ENCODE results near the gene IL20RA.
"Not testable (repeated sequence)": the region's sequence is repeated elsewhere in the genome, so short reads cannot be mapped to it uniquely, and the experiment has no call there.

IL20RA gene

DNA sequence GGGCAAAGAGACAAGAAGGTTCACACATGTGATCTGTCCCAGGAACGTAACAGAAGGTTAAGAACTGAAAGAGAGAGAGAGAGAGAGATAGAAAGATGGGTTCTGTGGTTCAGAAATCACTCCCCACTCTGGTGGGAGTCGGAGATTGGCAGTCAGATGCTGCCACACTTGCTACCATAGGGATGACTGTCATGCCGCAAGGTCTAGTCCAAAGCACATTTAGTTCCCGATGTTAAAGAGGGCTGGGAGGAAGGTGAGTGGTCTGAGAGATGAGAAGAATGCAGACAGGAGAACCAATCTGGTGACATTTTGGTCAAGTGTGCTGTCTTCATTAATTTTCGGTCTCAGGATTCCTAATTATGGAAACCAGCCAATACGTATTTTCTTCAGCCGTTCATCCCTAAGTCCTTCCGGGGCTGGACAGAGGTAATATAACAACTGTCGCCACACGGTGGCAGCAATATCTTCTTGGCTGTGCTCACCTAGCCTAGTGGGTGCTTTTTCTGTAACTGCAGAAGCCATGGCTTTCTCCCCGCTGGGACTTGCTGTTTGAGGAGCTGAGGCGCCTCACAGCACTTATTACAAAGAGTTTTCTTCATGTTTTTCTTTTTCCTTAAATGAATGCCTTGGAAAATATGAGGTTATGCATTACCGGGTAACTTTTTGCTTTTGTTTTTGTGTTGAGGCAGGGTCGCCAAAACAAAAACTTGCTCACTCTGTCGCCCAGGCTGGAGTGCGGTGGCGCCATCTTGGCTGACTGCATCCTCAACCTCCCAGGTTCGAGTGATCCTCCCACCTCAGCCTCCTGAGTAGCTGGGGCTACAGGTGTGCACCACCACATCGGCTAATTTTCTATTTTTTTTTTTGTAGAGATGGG is 76.7 kb downstream of the IL20RA start:
- DNase-seq: peak; percentile 64

DNA sequence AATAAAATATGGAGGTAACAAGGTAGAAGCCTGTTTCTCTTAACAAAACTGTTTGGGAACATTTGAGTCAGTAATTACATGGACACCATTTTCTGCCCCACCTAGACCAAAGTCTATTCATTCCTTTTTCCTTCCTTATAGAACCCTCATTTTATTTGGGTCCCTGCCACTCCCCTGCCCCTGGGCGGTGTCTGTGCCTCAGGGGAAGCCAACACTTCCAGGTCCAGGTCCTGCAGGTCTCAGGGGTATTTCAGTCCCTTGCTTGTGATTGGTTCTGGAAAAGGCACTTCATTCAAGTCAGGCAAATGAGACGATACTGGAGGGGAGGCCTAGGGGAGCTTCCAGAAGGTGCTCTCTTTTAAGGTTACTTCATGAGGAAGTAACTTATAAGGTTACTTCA is 80.4 kb downstream of the IL20RA start:
- DNase-seq: no peak

DNA sequence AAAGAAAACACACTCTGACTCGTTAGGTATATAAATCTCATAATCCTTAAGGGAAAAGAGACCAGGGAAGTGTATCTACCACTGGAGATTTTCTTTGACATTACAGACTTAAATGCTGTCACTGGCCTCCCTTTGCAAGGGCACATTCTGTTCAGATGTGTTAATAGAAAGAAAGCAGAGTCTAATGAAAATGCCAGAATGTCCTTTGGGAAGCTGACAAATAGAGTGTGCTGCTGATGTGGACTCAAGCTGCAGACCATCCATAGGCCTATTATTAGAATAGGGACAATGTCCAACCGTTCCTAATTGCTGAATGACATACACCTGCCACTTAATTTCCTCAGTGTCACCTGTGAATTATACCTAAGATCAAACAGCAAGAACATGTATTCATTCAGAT is 81.5 kb downstream of the IL20RA start:
- no peak for DNase-seq

DNA sequence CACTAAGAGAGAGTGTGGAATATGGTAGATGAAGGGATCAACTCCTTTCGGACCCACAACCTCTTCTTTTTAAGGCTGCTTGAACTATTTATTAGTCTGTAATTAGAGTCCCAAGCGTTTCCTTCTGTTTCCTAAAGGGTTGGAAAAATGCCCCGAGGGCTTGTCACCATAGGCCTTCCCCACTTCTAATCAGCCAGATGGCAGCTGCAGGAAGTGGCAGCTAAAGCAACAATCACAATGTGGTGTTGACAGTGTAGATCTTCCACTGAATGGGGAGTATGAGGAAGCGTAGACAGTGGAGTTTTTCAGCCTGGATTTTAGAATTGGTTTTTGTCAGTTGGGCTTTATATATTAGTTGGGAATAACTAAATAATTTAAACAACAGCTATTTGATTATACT is 82.1 kb downstream of the IL20RA start:
- peak; percentile 82 for DNase-seq

DNA sequence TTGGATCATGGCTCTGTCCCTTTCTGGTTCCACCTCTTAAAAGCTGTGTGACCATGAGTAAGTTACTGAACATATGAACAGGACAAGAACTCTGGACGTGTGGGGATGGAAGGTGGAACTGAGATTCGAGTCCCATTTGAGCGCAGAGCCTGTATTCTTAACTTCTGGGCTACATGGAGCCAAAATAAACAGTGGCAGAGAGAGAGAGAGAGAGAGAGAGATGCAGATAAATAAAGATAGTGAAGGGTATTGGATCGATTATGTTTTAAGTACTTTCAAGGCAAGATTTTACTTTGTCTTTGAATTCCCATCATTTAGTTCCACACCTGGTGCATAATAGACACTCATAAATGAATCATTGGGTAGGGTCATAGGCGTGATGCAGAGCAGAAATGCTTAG is 82.9 kb downstream of the IL20RA start:
- DNase-seq: no peak

DNA sequence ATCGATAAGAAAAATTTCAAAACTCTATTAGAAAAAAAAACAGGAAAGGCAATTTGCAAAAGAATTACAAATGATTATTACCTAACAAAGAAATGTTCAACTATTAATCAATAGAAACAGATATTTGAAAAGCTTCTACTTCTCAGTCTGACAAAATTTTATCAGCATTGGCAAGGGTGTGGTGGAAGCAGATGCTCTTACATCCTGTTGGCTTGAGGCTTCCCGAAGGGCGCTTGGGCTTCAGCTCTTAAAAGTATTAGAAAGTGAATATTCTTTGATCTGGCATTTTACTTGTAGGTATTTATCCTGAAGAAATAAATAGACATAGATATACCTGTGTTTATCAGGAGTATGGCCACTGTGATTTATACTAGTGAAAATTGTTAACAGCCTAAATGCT is 84.0 kb downstream of the IL20RA start:
- no peak for DNase-seq

DNA sequence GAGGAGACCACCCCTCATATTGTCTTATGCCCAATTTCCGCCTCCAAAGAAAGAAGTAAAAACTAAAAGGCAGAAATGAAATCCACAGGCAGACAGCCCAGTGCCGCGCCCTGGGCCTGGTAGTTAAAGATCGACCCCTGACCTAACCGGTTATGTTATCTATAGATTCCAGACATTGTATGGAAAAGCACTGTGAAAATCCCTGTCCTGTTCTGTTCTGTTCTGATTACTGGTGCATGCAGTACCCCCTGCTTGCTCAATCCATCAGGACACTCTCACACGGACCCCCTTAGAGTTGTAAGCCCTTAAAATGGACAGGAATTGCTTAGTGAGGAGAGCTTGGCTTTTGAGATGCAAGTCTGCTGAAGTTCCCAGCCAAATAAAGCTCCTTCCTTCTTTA is 84.8 kb downstream of the IL20RA start:
- DNase-seq: not testable (repeated sequence)

DNA sequence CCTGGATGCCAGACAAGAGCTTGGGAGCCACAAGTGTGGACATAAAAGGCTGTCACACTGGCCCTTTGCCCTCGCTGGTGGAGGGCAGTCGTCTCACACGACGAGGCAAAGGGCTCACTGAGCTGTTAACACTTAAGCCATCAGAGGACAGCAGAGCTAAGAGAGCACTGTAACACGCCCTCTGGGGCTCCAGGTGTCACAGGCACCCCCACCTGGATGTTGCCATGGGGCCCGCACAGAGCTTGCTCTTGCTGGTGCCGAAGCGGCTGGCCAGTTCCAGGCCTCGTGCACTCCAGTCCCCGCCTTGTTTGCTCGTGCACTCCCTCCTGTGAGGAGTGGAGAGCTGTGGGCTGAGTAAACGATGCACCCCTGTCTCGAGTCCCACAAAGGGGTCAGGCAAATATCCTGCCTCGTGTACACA is 85.3 kb downstream of the IL20RA start:
- DNase-seq: peak; percentile 64

DNA sequence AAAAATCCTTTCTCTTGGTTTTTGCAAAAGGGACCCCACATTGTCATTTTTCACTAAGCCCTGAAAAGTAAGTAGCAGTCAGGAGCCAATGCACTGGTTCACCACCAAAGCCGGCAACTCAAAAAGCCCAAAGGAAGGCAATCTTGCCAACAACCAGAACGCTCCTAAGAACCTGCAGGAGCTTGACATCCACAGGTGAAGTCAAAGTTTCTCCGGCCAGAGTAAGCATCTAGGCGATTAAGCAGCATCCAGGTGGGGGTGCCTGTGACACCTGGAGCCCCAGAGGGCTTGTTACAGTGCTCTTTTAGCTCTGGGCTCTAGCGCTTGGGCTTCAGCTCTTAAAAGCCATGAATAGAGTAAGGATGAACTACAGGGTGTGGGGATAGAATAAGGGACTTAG is 86.6 kb downstream of the IL20RA start:
- no peak for DNase-seq

DNA sequence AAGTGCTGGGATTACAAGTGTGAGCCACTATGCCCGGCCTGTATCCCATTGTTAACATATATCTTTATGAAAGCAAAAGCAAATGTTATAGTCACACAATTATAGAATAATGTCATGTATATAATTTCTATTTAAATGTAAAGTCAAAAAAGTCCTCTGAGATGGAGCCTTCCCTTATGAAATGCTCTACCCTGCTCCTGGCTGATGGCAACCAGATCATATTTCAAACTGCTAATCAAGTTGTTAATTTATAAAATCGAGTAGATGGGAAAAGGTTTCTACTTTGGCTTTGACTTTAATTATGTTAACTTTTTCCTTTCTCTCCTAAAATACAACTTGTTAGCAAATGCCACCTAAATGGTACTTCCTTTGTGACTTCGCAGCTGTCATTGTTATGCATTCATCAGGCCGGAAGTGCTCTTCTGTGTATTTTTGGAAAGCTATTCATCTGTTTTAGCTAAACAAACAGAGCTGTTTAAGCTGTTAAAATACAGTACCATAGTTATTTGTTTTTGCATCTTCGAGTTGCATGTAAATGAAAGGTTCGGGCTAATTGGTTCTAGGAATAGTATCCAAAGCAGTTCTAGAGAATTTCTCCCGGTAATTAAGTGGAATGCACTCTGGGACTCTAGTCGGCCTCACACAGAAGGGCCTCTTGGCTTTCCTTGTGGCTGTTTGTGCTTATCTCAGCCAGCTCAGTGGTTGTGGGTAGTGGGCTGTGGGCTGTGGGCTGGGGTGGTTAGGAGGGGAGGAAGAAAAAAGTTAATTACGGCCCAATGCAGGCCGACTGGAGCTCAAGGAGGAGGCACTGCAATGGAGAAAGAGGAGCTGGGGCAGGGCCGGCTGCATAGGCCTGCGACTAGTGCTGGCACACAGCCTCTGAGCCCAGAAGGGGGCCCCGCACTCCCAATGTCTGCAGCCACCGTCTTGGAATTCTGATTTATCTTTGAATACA is 87.9 kb downstream of the IL20RA start:
- DNase-seq: peak; percentile 66

DNA sequence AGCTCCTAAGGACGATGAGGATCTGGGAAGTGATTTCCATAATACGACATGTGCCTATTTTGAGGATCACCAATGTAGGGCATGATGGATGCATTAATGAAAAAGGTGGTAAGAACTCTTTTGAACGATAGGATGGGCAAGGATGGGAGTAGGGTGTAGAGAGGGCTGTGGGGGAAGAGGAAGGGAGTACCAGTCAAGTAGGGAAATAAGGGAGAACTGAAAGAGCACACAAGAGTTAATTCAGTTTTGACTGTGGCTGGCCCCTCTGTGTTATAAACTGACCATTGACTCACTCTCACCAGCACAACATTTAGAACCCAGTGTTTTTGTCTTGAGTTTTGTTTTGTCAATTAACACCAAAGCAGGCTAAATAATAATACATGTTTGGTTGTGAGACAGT is 89.6 kb downstream of the IL20RA start:
- no peak for DNase-seq

DNA sequence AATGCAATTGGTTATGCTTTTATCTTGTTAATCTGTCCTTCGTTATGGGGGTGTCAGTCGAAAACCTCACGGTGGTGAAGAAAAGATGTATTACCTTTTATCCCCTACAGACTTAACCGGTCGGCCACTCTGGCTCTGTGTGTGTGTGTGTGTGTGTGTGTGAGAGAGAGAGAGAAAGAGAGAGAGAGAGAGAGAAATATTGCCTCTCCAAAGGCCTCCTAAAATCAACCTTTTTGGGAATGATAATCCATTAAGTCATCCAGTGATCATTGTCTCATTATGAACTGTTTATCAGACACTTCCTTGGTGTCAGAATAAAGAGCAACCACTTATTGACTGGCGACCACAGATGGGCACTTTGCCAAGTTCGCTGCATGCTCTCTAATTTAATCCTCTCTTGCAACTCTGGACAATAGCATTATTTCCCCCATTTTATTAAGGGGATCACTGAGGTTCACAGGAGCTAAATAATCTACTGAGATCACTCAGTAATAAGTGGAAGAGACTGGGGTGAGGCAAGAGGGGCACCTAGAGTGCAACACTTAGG is 92.0 kb downstream of the IL20RA start:
- peak; percentile 69 for DNase-seq

DNA sequence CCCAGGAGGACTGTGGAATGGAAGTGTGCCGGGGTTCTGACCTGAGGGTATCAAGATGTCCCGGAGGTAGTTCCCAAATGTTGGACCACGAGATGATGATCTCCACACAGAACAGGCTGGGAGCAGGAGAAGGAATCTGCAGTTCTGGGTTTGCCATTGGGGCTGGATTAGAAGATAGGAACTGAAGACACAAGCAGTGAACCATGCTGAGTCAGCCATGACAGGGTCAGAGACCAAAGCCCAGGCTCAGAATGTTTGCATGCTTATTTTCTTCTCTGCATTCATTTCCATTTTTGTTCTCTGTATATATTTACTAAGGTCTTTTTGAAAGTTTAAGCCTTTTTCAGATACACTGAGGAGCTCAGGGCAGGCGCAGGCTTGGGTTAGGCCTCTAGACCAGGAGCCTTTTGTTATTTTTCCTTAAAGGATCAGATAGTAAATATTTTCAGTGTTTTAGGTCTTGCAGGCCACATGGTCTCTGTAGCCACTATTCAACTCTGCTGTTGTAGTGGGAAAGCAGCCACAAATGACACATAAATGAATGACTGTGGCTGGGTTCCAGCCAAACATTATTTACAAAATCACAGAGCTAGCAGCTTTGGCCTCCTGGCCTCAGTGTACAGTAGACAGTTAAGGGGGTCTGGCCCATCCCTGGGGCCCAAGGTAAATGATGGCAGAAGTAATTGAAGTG is 94.2 kb downstream of the IL20RA start:
- DNase-seq: no peak
